HG03196 (cell line): ENCODE results near the gene LMOD2.

Source experiments
- ATAC-seq: cut with Tn5 transposase; IDR thresholded peaks from one replicate; pipeline ENCODE4 v1.9.1; 2021; ENCODE audit not compliant: unreplicated experiment

The LMOD2 gene

GRCh38 chr7:123669485-123669884 lies 13.8 kb downstream of the LMOD2 start:
- no peak for ATAC-seq

- no peak for ATAC-seq
Measured at GRCh38 chr7:123673137-123673732, 17.6 kb downstream of the LMOD2 start.

- no peak for ATAC-seq
Measured at GRCh38 chr7:123673752-123674398, 18.2 kb downstream of the LMOD2 start.

- ATAC-seq: no peak
Measured at GRCh38 chr7:123674399-123675180, 18.9 kb downstream of the LMOD2 start.

GRCh38 chr7:123675181-123675473 lies 19.5 kb downstream of the LMOD2 start:
- no peak for ATAC-seq

- ATAC-seq: no peak
Measured at GRCh38 chr7:123677061-123677715, 21.5 kb downstream of the LMOD2 start.

GRCh38 chr7:123679614-123680013 lies 23.9 kb downstream of the LMOD2 start:
- ATAC-seq: no peak

GRCh38 chr7:123680580-123680979 lies 24.9 kb downstream of the LMOD2 start:
- ATAC-seq: no peak

GRCh38 chr7:123681561-123681960 lies 25.9 kb downstream of the LMOD2 start:
- no peak for ATAC-seq

- peak; percentile 62 for ATAC-seq
Measured at GRCh38 chr7:123682690-123683089, 27.0 kb downstream of the LMOD2 start.

- no peak for ATAC-seq
Measured at GRCh38 chr7:123687161-123687560, 31.5 kb downstream of the LMOD2 start.

GRCh38 chr7:123687727-123688126 lies 32.1 kb downstream of the LMOD2 start:
- no peak for ATAC-seq

GRCh38 chr7:123689250-123689649 lies 33.6 kb downstream of the LMOD2 start:
- no peak for ATAC-seq

- ATAC-seq: no peak
Measured at GRCh38 chr7:123690550-123690949, 34.9 kb downstream of the LMOD2 start.

- ATAC-seq: no peak
Measured at GRCh38 chr7:123692471-123692877, 36.8 kb downstream of the LMOD2 start.

GRCh38 chr7:123695944-123696677 lies 40.4 kb downstream of the LMOD2 start:
- ATAC-seq: no peak

- no peak for ATAC-seq
Measured at GRCh38 chr7:123705211-123705901, 49.7 kb downstream of the LMOD2 start.

GRCh38 chr7:123709525-123709924 lies 53.9 kb downstream of the LMOD2 start:
- ATAC-seq: no peak

GRCh38 chr7:123710683-123711082 lies 55.0 kb downstream of the LMOD2 start:
- ATAC-seq: no peak

- ATAC-seq: no peak
Measured at GRCh38 chr7:123711832-123712293, 56.2 kb downstream of the LMOD2 start.
